PC-9 (cell line): ENCODE measurements around the gene FGD2.

ENCODE experiments used
- CTCF ChIP-seq: fragments of 200-600 bp; sonication (generic); conservative IDR thresholded peaks from 2 replicates; pipeline ENCODE4 v1.6.1; 2017; ENCODE audit warnings: mixed run types, antibody characterized with exemption, mild to moderate bottlenecking, moderate library complexity
- EZH2 ChIP-seq: fragments of 200-600 bp; sonication (generic); IDR thresholded peaks from 2 replicates; pipeline ENCODE4 v1.8.0; 2017; ENCODE audit warnings: antibody characterized with exemption, low read depth

GRCh38 chr6:37004044-37004980 lies 1.1 kb upstream of the FGD2 start:
- TF ChIP-seq CTCF (no peak), EZH2 (no peak)
